GM19193 (cell line): ENCODE results near the gene WLS.

ENCODE experiments used
- POLR2A ChIP-seq: IDR thresholded peaks from 4 replicates; pipeline ENCODE4 v1.6.1; 2011; ENCODE audit not compliant: insufficient read depth, insufficient read length; ENCODE audit errors: extremely low read depth

The WLS gene

GRCh38 chr1:68142461-68142860 is 89.9 kb downstream of the WLS start:
- no peak for TF ChIP-seq POLR2A

- TF ChIP-seq POLR2A = no peak
Observed at GRCh38 chr1:68142036-68142435, 90.3 kb downstream of the WLS start.

GRCh38 chr1:68141071-68142021 is 91.0 kb downstream of the WLS start:
- TF ChIP-seq POLR2A = no peak

GRCh38 chr1:68140536-68140935 is 91.8 kb downstream of the WLS start:
- no peak for TF ChIP-seq POLR2A

DNA sequence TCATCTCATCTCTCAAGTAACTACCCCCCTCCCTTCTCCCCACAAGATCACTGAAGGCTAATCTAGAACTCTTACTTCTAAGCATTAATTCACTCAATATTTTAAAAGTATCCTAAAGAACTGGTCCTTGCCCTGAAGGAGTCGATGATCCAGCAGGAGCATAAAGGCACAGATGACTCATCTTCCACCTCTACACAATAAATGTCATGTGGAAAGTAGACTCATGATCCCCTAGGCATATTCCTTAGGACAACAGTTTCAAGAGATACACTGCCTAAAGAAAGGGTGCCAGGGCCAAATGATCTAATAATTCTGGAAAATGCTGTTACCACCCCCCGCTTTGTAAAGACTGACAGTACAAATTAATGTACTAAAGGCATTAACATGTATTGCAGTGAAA is 96.1 kb downstream of the WLS start:
- TF ChIP-seq POLR2A = no peak

DNA sequence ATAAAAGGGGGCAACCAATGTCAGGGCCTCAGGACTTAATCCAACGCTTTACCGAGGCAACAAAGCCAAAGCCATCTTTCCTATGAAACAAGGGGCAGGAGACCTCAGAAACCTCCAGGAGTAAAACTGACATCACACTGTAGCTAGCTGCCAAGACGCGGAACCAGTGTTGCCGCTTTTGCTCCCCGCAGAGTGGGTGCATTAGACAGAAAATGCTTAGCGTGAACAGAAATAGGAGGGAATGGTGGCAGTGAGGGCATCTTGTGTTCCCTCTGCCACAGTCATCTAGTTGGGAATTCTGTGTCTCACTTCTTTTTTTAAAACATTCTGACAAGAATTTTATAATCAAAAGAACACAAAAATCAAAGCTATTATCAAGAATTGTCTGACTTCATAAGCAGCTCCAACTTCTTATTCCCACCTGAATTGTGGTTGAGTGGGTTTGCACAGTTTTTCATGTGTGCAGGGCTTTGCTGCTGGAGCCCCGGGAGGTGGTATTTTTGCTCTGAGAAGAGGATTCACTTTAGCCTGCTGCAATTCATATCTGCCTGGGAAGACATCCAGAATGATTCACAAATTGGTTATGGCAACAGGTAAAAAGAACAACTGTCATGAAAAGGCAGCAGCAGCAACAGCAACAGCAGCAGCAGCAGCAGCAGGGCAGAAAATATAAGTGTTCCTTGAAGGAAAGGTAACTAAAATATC is 99.7 kb downstream of the WLS start:
- TF ChIP-seq POLR2A = no peak

- no peak for TF ChIP-seq POLR2A
Observed at GRCh38 chr1:68131261-68131660, 101.1 kb downstream of the WLS start.

GRCh38 chr1:68129536-68130250 is 102.6 kb downstream of the WLS start:
- no peak for TF ChIP-seq POLR2A

DNA sequence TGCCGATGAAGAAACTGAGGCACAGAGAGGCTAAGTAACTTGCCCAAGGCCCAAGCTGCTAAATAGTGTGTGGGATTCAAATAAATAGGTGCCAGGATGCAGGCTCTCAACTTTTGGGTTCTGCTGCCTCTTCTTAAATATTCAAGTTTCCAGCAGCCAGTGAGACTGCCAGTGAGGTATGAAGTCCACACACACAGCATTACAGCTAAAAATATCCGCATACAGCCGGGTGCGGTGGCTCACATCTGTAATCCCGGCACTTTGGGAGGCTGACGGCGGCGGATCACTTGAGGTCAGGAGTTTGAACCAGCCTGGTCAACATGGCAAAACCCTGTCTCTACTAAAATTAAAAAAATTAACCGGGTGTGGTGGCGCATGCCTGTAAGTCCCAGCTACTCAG is 103.5 kb downstream of the WLS start:
- no peak for TF ChIP-seq POLR2A

DNA sequence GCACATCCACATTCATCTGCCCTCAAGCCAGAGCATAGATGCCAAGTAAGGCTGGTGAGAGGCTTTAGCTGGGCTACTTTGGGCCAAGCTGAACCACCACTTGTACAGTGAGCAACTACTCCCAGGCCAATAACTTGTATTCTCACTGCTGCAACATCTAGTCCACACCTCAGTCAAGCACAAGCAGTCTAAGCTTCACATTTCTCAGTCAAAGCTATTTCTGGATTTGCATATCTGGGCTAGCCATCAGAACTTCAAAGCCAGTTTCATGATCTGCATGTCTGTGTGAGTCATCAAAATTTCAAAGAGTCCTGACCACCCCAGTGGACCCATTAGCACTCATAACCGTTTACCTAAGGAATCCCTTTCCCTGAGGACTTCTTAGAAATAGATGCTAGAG is 104.2 kb downstream of the WLS start:
- no peak for TF ChIP-seq POLR2A

- no peak for TF ChIP-seq POLR2A
Observed at GRCh38 chr1:68121536-68121935, 110.8 kb downstream of the WLS start.

- no peak for TF ChIP-seq POLR2A
Observed at GRCh38 chr1:68120136-68120791, 112.1 kb downstream of the WLS start.

GRCh38 chr1:68119445-68119844 is 112.9 kb downstream of the WLS start:
- no peak for TF ChIP-seq POLR2A

DNA sequence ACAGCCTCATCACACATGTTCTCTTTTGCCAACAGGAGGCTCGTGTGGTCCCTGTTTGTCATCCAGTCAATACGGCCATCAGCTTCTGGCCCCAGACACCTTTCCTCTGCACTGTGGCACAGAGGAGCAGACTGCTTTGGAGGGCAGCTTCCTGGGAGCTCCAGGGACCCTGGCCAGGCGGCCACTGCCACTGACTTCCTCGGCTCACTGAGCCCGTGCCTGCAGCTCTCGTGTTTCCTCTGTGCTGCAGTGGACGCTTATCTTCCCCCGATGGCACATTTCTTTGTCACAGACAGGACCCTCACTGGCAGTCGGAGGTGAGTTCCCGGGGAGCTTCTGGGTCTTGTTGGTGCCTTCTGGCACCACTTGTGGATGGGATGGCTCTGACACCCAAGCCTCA is 114.9 kb downstream of the WLS start:
- no peak for TF ChIP-seq POLR2A
